PC-9 (cell line): ENCODE results near the gene COTL1. TPM values are rescaled to one million over a fixed set of nuclear protein-coding genes. Genes with fewer than 3 reads are reported as not detected.

Source experiments
- BruUV-seq: library from RNA; stranded (reverse); fragments of 400-500 nt; replicated peaks from 2 replicates; lab custom pipeline; 2021; lab: Mats Ljungman, UMichigan
- CTCF ChIA-PET: fragments of 300-600 bp; sonication (Branson Sonifier 250); formaldehyde crosslinking; loops from one replicate; lab custom pipeline; 2022; ENCODE audit warnings: antibody characterized with exemption; lab: Charles Lee
- POLR2A ChIA-PET: fragments of 300-600 bp; sonication (Branson Sonifier 250); formaldehyde crosslinking; loops from one replicate; lab custom pipeline; 2022; ENCODE audit warnings: antibody characterized with exemption; ENCODE audit not compliant: unreplicated experiment; lab: Charles Lee
- DNase-seq, 2 experiments: peaks; one replicate each; pipeline versions ENCODE4 v3.0.0 to v3.0.0-alpha.2; 2015 to 2022; ENCODE audit warnings: mixed read lengths in 1 of 2
- H2AFZ ChIP-seq: fragments of 200-600 bp; sonication (generic); 2 replicates; pipeline ENCODE4 v1.8.1; 2017; ENCODE audit warnings: antibody characterized with exemption
- H3F3A ChIP-seq: fragments of 200-600 bp; sonication (generic); 2 replicates; pipeline ENCODE4 v1.8.1; 2017; ENCODE audit warnings: antibody characterized with exemption, mild to moderate bottlenecking, low read depth; ENCODE audit not compliant: insufficient read depth
- H3K27ac ChIP-seq: fragments of 200-600 bp; sonication (generic); 2 replicates; pipeline ENCODE4 v1.6.1; 2016; ENCODE audit warnings: mixed run types
- H3K27me3 ChIP-seq: fragments of 200-600 bp; sonication (generic); 2 replicates; pipeline ENCODE4 v1.6.1; 2016; ENCODE audit warnings: low read depth, mixed run types; ENCODE audit not compliant: insufficient read depth
- H3K36me3 ChIP-seq: fragments of 200-600 bp; sonication (generic); 2 replicates; pipeline ENCODE4 v1.6.1; 2016; ENCODE audit warnings: low read depth, mixed run types
- H3K4me1 ChIP-seq: fragments of 200-600 bp; sonication (generic); replicated peaks from 2 replicates; pipeline ENCODE4 v1.6.1; 2016; ENCODE audit warnings: mixed run types; ENCODE audit not compliant: insufficient read depth
- H3K4me2 ChIP-seq: fragments of 200-600 bp; sonication (generic); 2 replicates; pipeline ENCODE4 v1.6.1; 2017; ENCODE audit warnings: mixed run types
- H3K4me3 ChIP-seq: fragments of 200-600 bp; sonication (generic); 2 replicates; pipeline ENCODE4 v1.6.1; 2016; ENCODE audit warnings: mixed run types
- H3K79me2 ChIP-seq: fragments of 200-600 bp; sonication (generic); 2 replicates; pipeline ENCODE4 v1.6.1; 2017; ENCODE audit warnings: low read depth, mixed run types
- H3K9me2 ChIP-seq: fragments of 200-600 bp; sonication (generic); 2 replicates; pipeline ENCODE4 v1.8.1; 2017; ENCODE audit warnings: mild to moderate bottlenecking; ENCODE audit not compliant: insufficient read depth
- H3K9me3 ChIP-seq: fragments of 200-600 bp; sonication (generic); 2 replicates; pipeline ENCODE4 v1.8.1; 2016; ENCODE audit warnings: low read depth; ENCODE audit not compliant: insufficient read depth
- H4K20me1 ChIP-seq: fragments of 200-600 bp; sonication (generic); 2 replicates; pipeline ENCODE4 v1.8.1; 2017; ENCODE audit not compliant: insufficient read depth
- CTCF ChIP-seq: fragments of 200-600 bp; sonication (generic); conservative IDR thresholded peaks from 2 replicates; pipeline ENCODE4 v1.6.1; 2017; ENCODE audit warnings: mixed run types, antibody characterized with exemption, mild to moderate bottlenecking, moderate library complexity
- EZH2 ChIP-seq: fragments of 200-600 bp; sonication (generic); IDR thresholded peaks from 2 replicates; pipeline ENCODE4 v1.8.0; 2017; ENCODE audit warnings: antibody characterized with exemption, low read depth
- intact Hi-C: fragments of 100-400 bp; cut with micrococcal nuclease; formaldehyde crosslinking; loops from one replicate; pipeline ENCODE4 v1.10.0; 2022; ENCODE audit not compliant: unreplicated experiment
- total RNA-seq: library from RNA; stranded (reverse); gene quantifications from 2 replicates; pipeline ENCODE4 v1.2.3, GENCODE V29; 2021

COTL1 gene
- total RNA-seq, 1 experiment from 2014 or later, result 512 TPM

GRCh38 chr16:84546669-84547545 lies 71.0 kb downstream of the COTL1 start:
- no peaks in the 10 kb centered on the region for H3K36me3 ChIP-seq
- no peaks in the 10 kb centered on the region for H3K27me3 ChIP-seq
- H3K9me2 ChIP-seq, result no peaks in the 10 kb centered on the region
- TF ChIP-seq CTCF (no peak), EZH2 (no peak)
- H3F3A ChIP-seq, result no peaks in the 10 kb centered on the region
- intact Hi-C loops, result no loop called here
- ChIA-PET CTCF (no interaction called here), POLR2A (no interaction called here)
- no peaks in the 10 kb centered on the region for H3K79me2 ChIP-seq
- H3K4me3 ChIP-seq, result no peak overlapping the region
- no peak overlapping the region for H3K27ac ChIP-seq
- no peaks in the 10 kb centered on the region for H4K20me1 ChIP-seq
- no peak overlapping the region for H2AFZ ChIP-seq
- BruUV-seq, result no TSS peak
- DNase-seq, result no peak
- no peak overlapping the region for H3K4me2 ChIP-seq
- no peaks in the 10 kb centered on the region for H3K9me3 ChIP-seq
- no peaks in the 10 kb centered on the region for H3K4me1 ChIP-seq

GRCh38 chr16:84545114-84545737 lies 72.7 kb downstream of the COTL1 start:
- Histone ChIP-seq H3K4me1 (no peaks in the 10 kb centered on the region), H3K4me2 (no peak overlapping the region), H2AFZ (no peak overlapping the region), H3K4me3 (no peak overlapping the region), H3F3A (no peaks in the 10 kb centered on the region), H3K79me2 (no peaks in the 10 kb centered on the region), H3K9me3 (no peaks in the 10 kb centered on the region), H3K27me3 (no peaks in the 10 kb centered on the region), H4K20me1 (no peaks in the 10 kb centered on the region), H3K36me3 (no peaks in the 10 kb centered on the region), H3K27ac (no peak overlapping the region), H3K9me2 (no peaks in the 10 kb centered on the region)
- TF ChIP-seq EZH2 (no peak), CTCF (no peak)
- intact Hi-C loops, result no loop called here
- ChIA-PET CTCF (no interaction called here), POLR2A (no interaction called here)
- no TSS peak for BruUV-seq
- DNase-seq, result no peak

- Histone ChIP-seq H4K20me1 (no peaks in the 10 kb centered on the region), H3K9me3 (no peaks in the 10 kb centered on the region), H3K9me2 (no peaks in the 10 kb centered on the region), H3K4me1 (no peaks in the 10 kb centered on the region), H3K27ac (no peak overlapping the region), H3K36me3 (no peaks in the 10 kb centered on the region), H3K79me2 (no peaks in the 10 kb centered on the region), H3K27me3 (no peaks in the 10 kb centered on the region), H3F3A (no peaks in the 10 kb centered on the region), H2AFZ (no peak overlapping the region), H3K4me3 (no peak overlapping the region), H3K4me2 (no peak overlapping the region)
- no peak for DNase-seq
- POLR2A ChIA-PET, result no interaction called here
- no TSS peak for BruUV-seq
- CTCF ChIA-PET, result no interaction called here
- intact Hi-C loops, result no loop called here
- TF ChIP-seq EZH2 (no peak), CTCF (no peak)
Measured at GRCh38 chr16:84544031-84544773, 73.7 kb downstream of the COTL1 start.
